Astrocyte (in vitro differentiated cells and primary cell): Measurements from ENCODE around the gene MYL3.

ENCODE experiments used
- EZH2 ChIP-seq: IDR thresholded peaks from 2 replicates; pipeline ENCODE4 v1.6.1; 2012; ENCODE audit warnings: mild to moderate bottlenecking, low read length, inconsistent platforms; ENCODE audit not compliant: insufficient read depth
- TF ChIP-seq, protein P1 (sequence below): IDR thresholded peaks from 2 replicates; pipeline ENCODE4 v1.5.1; 2011; ENCODE audit warnings: low read depth, mild to moderate bottlenecking, inconsistent platforms, low read length, moderate library complexity; ENCODE audit not compliant: insufficient read depth

DNA sequence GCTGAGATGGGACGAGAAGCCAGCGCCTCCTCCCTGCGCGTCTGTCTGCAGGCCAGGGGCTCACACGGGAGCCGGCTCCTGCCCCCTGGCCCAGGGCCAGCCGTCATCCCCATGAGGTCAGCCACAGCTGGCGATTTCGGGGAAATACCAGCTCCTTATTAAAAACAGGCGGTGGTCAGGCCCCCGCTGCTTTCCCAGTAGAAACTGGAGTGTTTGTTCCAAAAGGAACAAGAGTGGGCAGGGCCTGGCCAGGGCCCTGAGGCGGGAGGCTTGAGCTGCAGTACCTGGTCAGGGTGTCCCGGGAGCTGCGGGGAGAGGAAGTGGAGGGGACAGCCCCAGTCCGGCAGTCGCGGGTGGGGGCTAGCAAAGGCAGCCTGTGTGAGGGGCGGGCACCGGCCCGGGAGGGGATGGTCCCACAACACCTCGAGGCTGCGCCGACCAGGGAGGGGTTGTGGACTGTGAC is 17.8 kb downstream of the MYL3 start:
- TF ChIP-seq, protein P1, sequence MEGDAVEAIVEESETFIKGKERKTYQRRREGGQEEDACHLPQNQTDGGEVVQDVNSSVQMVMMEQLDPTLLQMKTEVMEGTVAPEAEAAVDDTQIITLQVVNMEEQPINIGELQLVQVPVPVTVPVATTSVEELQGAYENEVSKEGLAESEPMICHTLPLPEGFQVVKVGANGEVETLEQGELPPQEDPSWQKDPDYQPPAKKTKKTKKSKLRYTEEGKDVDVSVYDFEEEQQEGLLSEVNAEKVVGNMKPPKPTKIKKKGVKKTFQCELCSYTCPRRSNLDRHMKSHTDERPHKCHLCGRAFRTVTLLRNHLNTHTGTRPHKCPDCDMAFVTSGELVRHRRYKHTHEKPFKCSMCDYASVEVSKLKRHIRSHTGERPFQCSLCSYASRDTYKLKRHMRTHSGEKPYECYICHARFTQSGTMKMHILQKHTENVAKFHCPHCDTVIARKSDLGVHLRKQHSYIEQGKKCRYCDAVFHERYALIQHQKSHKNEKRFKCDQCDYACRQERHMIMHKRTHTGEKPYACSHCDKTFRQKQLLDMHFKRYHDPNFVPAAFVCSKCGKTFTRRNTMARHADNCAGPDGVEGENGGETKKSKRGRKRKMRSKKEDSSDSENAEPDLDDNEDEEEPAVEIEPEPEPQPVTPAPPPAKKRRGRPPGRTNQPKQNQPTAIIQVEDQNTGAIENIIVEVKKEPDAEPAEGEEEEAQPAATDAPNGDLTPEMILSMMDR = no peak
- no peak for TF ChIP-seq EZH2
